MM.1S (cell line): ENCODE data around the gene SUGP2.
A peak's percentile ranks its signal among the peaks of the same experiment; 100 is the strongest.

Experiments used
- DNase-seq: peaks from one replicate; pipeline ENCODE4 v3.0.0-alpha.2; 2015
- H2AFZ ChIP-seq: fragments of 300-600 bp; sonication (generic); 2 replicates; pipeline ENCODE4 v1.6.0; 2016; ENCODE audit warnings: antibody characterized with exemption, low read length
- H3F3A ChIP-seq: fragments of 300-600 bp; sonication (generic); 2 replicates; pipeline ENCODE4 v1.6.1; 2016; ENCODE audit warnings: mild to moderate bottlenecking, antibody characterized with exemption, low read length, moderate library complexity, mixed read lengths; ENCODE audit not compliant: insufficient read depth
- H3K27ac ChIP-seq: fragments of 300-600 bp; sonication (generic); 2 replicates; pipeline ENCODE4 v1.5.1; 2016; ENCODE audit warnings: mild to moderate bottlenecking, low read length
- H3K27me3 ChIP-seq: fragments of 300-600 bp; sonication (generic); replicated peaks from 2 replicates; pipeline ENCODE4 v1.6.0; 2016; ENCODE audit warnings: low read length; ENCODE audit not compliant: insufficient read depth
- H3K36me3 ChIP-seq: fragments of 300-600 bp; sonication (generic); replicated peaks from 2 replicates; pipeline ENCODE4 v1.6.1; 2016; ENCODE audit warnings: mild to moderate bottlenecking, low read length, mixed read lengths; ENCODE audit not compliant: insufficient read depth
- H3K4me1 ChIP-seq: fragments of 300-600 bp; sonication (generic); 2 replicates; pipeline ENCODE4 v1.6.1; 2016; ENCODE audit warnings: low read length, mixed read lengths
- H3K4me2 ChIP-seq: fragments of 300-600 bp; sonication (generic); 2 replicates; pipeline ENCODE4 v1.6.0; 2016; ENCODE audit warnings: low read depth, low read length
- H3K4me3 ChIP-seq: fragments of 300-600 bp; sonication (generic); 2 replicates; pipeline ENCODE4 v1.5.1; 2016; ENCODE audit warnings: low read length, mixed read lengths
- H3K79me2 ChIP-seq: fragments of 300-600 bp; sonication (generic); 2 replicates; pipeline ENCODE4 v1.6.1; 2016; ENCODE audit warnings: mixed run types, low read length, mixed read lengths
- H3K9ac ChIP-seq: fragments of 300-600 bp; sonication (generic); 2 replicates; pipeline ENCODE4 v1.6.1; 2016; ENCODE audit warnings: low read length, mixed read lengths
- H3K9me2 ChIP-seq: fragments of 300-600 bp; sonication (generic); replicated peaks from 2 replicates; pipeline ENCODE4 v1.6.1; 2016; ENCODE audit warnings: mild to moderate bottlenecking, low read length, mixed read lengths; ENCODE audit not compliant: insufficient read depth
- H3K9me3 ChIP-seq: fragments of 300-600 bp; sonication (generic); replicated peaks from 2 replicates; pipeline ENCODE4 v1.6.1; 2016; ENCODE audit warnings: mild to moderate bottlenecking, low read length, mixed read lengths; ENCODE audit not compliant: insufficient read depth
- H4K20me1 ChIP-seq: fragments of 300-600 bp; sonication (generic); 2 replicates; pipeline ENCODE4 v1.6.1; 2016; ENCODE audit warnings: mild to moderate bottlenecking, low read length, moderate library complexity, mixed read lengths; ENCODE audit not compliant: insufficient read depth
- EZH2 ChIP-seq: fragments of 300-600 bp; sonication (generic); optimal IDR thresholded peaks from 2 replicates; pipeline ENCODE3; 2017; ENCODE audit warnings: low read depth, mild to moderate bottlenecking, antibody characterized with exemption, low read length, mixed read lengths
- EZH2phosphoT487 ChIP-seq: fragments of 300-600 bp; sonication (generic); IDR thresholded peaks from 2 replicates; pipeline ENCODE4 v1.6.1; 2018; ENCODE audit warnings: antibody characterized with exemption, low read length
- TF ChIP-seq, protein P1 (sequence below): fragments of 300-600 bp; sonication (generic); IDR thresholded peaks from 2 replicates; pipeline ENCODE4 v1.5.1; 2016; ENCODE audit warnings: antibody characterized with exemption, low read length, mixed read lengths

Gene SUGP2

DNA sequence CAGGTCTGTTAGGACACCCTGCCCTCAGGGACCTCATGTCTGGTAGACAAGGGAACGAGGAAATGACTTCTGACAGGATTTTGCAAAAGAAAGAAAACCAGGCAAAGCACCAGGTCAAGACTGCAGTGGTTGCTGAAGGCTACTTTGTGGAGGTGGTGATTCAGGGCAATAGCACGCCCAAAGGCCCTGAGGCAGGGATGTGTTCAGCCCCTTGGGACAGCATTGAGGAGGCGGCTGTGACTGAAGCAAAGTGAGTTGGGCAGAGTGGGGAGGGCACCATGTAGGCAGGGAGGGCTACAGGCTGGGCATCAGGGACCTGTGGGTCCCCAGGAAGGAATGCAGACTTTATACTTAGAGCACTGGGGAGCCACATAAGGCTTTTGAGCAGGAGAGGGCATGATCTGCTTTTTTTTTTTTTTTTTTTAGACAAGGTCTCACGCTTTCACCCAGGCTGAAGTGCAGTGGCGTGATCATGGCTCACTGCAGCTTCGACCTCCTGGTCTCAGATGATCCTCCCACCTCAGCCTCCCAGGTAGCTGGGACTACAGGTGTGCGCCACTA lies 81.5 kb downstream of the SUGP2 start:
- H3K4me2 ChIP-seq, result no peak overlapping the region
- no peaks in the 10 kb centered on the region for H3K36me3 ChIP-seq
- peaks cover 27% of the 10 kb centered on the region for H3F3A ChIP-seq
- H4K20me1 ChIP-seq, result no peaks in the 10 kb centered on the region
- H3K9me2 ChIP-seq, result no peaks in the 10 kb centered on the region
- no peak overlapping the region for H3K9ac ChIP-seq
- H3K9me3 ChIP-seq, result no peaks in the 10 kb centered on the region
- H3K4me1 ChIP-seq, result peaks cover 36% of the 10 kb centered on the region
- TF ChIP-seq EZH2phosphoT487 (no peak), EZH2 (no peak)
- TF ChIP-seq, protein P1, sequence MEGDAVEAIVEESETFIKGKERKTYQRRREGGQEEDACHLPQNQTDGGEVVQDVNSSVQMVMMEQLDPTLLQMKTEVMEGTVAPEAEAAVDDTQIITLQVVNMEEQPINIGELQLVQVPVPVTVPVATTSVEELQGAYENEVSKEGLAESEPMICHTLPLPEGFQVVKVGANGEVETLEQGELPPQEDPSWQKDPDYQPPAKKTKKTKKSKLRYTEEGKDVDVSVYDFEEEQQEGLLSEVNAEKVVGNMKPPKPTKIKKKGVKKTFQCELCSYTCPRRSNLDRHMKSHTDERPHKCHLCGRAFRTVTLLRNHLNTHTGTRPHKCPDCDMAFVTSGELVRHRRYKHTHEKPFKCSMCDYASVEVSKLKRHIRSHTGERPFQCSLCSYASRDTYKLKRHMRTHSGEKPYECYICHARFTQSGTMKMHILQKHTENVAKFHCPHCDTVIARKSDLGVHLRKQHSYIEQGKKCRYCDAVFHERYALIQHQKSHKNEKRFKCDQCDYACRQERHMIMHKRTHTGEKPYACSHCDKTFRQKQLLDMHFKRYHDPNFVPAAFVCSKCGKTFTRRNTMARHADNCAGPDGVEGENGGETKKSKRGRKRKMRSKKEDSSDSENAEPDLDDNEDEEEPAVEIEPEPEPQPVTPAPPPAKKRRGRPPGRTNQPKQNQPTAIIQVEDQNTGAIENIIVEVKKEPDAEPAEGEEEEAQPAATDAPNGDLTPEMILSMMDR, result no peak
- no peak overlapping the region for H2AFZ ChIP-seq
- H3K79me2 ChIP-seq, result no peaks in the 10 kb centered on the region
- H3K4me3 ChIP-seq, result no peak overlapping the region
- no peak overlapping the region; the same call in 1 of the 2 replicates for H3K27ac ChIP-seq
- no peak for DNase-seq
- H3K27me3 ChIP-seq, result no peaks in the 10 kb centered on the region

DNA sequence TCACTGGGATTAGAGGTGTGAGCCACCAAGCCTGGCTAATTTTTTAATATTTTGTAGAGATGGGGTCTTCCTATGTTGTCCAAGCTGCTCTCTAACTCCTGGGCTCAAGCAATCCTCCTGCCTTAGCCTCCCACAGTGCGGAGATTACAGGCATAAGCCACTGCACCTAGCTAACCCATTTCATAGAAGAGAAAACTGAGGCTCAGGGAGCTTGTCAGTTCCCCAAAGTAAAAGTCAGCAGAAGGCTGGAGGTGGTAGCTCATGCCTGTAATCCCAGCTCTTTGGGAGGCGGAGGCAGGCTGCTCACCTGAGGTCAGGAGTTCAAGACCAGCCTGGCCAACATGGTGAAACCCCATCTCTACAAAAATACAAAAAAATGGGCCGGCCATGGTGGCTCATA lies 83.5 kb downstream of the SUGP2 start:
- Histone ChIP-seq H3K27ac (peak overlapping the region; percentile 97), H3K9ac (peak overlapping the region; percentile 76), H3K9me2 (no peaks in the 10 kb centered on the region), H3K79me2 (no peaks in the 10 kb centered on the region), H4K20me1 (no peaks in the 10 kb centered on the region), H3K4me1 (peaks cover 55% of the 10 kb centered on the region), H3K36me3 (no peaks in the 10 kb centered on the region), H3K4me2 (peak overlapping the region; percentile 83; the same call in 1 of the 2 replicates), H3K9me3 (no peaks in the 10 kb centered on the region), H3K27me3 (no peaks in the 10 kb centered on the region), H3F3A (peaks cover 38% of the 10 kb centered on the region), H3K4me3 (no peak overlapping the region), H2AFZ (0 out of 2 replicates have a peak overlapping the region, but pooled peaks have one; percentile 51)
- TF ChIP-seq, protein P1, result no peak
- DNase-seq, result no peak

DNA sequence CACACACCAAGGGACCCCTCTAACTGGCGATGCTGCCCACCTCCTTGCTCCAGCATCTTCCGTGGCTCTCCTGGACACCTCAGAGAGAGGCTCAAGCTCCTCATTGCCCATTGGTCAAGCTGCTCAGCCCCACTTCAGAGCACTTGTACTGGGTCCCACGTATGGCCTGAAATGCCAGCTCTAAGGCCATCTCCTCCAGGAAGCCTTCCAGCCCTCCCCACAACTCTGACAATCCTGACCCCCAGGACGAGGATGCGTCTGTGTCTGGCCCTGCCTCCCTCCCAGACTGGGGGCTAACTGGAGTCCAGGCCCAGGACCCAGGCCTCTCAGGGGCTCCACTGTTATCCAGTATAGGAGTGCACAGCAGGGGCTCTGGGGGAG lies 84.4 kb downstream of the SUGP2 start:
- no peaks in the 10 kb centered on the region for H3K9me3 ChIP-seq
- no peak overlapping the region for H3K4me3 ChIP-seq
- peak overlapping the region; percentile 15; the same call in 1 of the 2 replicates for H3K4me2 ChIP-seq
- 0 out of 2 replicates have a peak overlapping the region, but pooled peaks have one; percentile 2 for H2AFZ ChIP-seq
- TF ChIP-seq EZH2, result no peak
- no peak for TF ChIP-seq EZH2phosphoT487
- TF ChIP-seq, protein P1, result no peak
- H3K27ac ChIP-seq, result peak overlapping the region; percentile 96
- H3K4me1 ChIP-seq, result peaks cover 61% of the 10 kb centered on the region
- peaks cover 43% of the 10 kb centered on the region for H3F3A ChIP-seq
- H3K27me3 ChIP-seq, result no peaks in the 10 kb centered on the region
- no peaks in the 10 kb centered on the region for H4K20me1 ChIP-seq
- no peaks in the 10 kb centered on the region for H3K9me2 ChIP-seq
- peak overlapping the region; percentile 58 for H3K9ac ChIP-seq
- no peak for DNase-seq
- no peaks in the 10 kb centered on the region for H3K79me2 ChIP-seq
- H3K36me3 ChIP-seq, result no peaks in the 10 kb centered on the region
